Measurements from ENCODE around the gene PHACTR1.

The PHACTR1 gene

GRCh38 chr6:12814015-12814414 lies 97.4 kb downstream of the PHACTR1 start:
- DNase-seq (ENCODE audit: low spot score): no peak
- no peak overlapping the region for H3K27ac ChIP-seq
- TF ChIP-seq CTCF (conservative IDR thresholded peaks at IDR 0.05; ENCODE audit: low read depth): no peak
- POLR2A ChIA-PET (ENCODE audit: low non-redundant PET): no interaction called here
- CTCF ChIA-PET: no interaction called here

- H3K27ac ChIP-seq: no peak overlapping the region
- CTCF ChIA-PET: no interaction called here
- POLR2A ChIA-PET (ENCODE audit: low non-redundant PET): no interaction called here
- no peak for DNase-seq (ENCODE audit: low spot score)
- no peak for TF ChIP-seq CTCF (conservative IDR thresholded peaks at IDR 0.05; ENCODE audit: low read depth)
Observed at GRCh38 chr6:12815089-12815488, 98.5 kb downstream of the PHACTR1 start.

- ChIA-PET CTCF (no interaction called here), POLR2A (ENCODE audit: low non-redundant PET) (no interaction called here)
- no peak for DNase-seq (ENCODE audit: low spot score)
- H3K27ac ChIP-seq: no peak overlapping the region
- TF ChIP-seq CTCF (conservative IDR thresholded peaks at IDR 0.05; ENCODE audit: low read depth): no peak
Observed at GRCh38 chr6:12815884-12816600, 99.5 kb downstream of the PHACTR1 start.

- DNase-seq (ENCODE audit: low spot score): no peak
- TF ChIP-seq CTCF (conservative IDR thresholded peaks at IDR 0.05; ENCODE audit: low read depth): no peak
- POLR2A ChIA-PET (ENCODE audit: low non-redundant PET): no interaction called here
- CTCF ChIA-PET: interaction anchor here (0.5 kb wide), 1 partner anchor 94 kb away, joined by 3 read pairs; no protein-coding TSS in a partner anchor
- no peak overlapping the region for H3K27ac ChIP-seq
Observed at GRCh38 chr6:12818324-12818723, 101.8 kb downstream of the PHACTR1 start.

- H3K27ac ChIP-seq: no peak overlapping the region
- no peak for TF ChIP-seq CTCF (conservative IDR thresholded peaks at IDR 0.05; ENCODE audit: low read depth)
- DNase-seq (ENCODE audit: low spot score): no peak
- CTCF ChIA-PET: interaction anchor here (0.7 kb wide), 1 partner anchor 470 kb away, joined by 3 read pairs; no protein-coding TSS in a partner anchor
- POLR2A ChIA-PET (ENCODE audit: low non-redundant PET): no interaction called here
Observed at GRCh38 chr6:12823847-12824246, 107.3 kb downstream of the PHACTR1 start.

GRCh38 chr6:12826584-12826983 lies 110.0 kb downstream of the PHACTR1 start:
- no peak for TF ChIP-seq CTCF (conservative IDR thresholded peaks at IDR 0.05; ENCODE audit: low read depth)
- H3K27ac ChIP-seq: no peak overlapping the region
- no peak for DNase-seq (ENCODE audit: low spot score)
- CTCF ChIA-PET: no interaction called here
- POLR2A ChIA-PET (ENCODE audit: low non-redundant PET): no interaction called here
